Hippocampal formation (tissue), 2 donors: ENCODE measurements around the gene VSTM2A.
"Not testable (repeated sequence)": the region's sequence is repeated elsewhere in the genome, so short reads cannot be mapped to it uniquely, and the experiment has no call there.

Source experiments
- DNase-seq, 2 donors: peaks; one replicate each; lab custom pipeline; 2025; lab: John Stamatoyannopoulos, UW

VSTM2A gene, protein sequence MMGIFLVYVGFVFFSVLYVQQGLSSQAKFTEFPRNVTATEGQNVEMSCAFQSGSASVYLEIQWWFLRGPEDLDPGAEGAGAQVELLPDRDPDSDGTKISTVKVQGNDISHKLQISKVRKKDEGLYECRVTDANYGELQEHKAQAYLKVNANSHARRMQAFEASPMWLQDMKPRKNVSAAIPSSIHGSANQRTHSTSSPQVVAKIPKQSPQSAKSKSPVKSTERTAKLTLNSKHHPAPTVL

DNA sequence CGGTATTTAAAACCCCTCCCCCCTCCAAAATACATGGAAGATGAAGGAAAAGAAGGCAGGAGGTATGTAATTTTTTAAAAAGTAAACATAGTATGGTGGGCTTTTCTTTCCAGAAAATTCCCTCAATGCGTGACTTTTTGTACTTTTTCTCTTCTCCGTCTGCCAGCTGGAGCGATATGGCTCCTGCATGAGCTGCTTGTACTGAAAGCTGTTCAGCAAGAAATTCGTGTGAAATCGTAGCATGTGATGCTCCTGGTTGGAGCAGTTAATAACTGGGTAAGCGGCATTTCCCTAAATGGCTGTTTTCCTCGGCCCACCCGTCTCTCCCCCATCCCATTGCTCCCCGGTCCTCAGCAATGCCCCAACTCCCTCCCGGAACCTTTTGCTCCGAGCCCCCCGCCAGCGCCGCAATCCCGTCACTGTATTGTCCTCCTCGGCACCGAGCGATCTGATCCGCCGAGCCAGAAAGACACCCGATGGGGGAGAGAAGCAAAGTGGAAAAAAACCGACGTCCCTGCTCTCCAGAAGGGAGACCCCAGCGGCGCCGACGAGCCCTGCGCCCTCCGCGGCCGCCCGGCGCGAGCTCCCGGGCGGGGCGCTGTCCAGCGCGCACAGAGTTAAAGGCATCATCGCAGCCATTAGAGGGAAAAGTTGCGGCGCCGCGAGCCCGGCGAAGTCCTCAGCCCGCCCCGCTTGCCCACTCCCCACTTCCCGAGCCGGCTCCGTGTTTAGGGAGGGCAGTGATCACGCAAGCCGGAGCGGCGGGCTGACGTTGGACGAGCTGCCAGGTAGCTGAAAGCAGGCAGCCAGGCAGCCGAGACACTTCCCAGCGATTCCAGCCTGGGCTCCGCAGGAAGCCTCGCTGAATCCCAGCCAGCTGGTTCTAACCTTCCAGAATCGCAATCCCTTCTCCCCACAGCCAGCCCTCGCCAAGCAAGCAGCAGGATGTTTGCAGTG, at the start of gene VSTM2A:
Gene VSTM2A, plus strand, starts transcription at position 707 of the 957 bp plus-strand sequence. CDS start 356 bp downstream, outside the sequence.
- DNase-seq, result no peak

DNA sequence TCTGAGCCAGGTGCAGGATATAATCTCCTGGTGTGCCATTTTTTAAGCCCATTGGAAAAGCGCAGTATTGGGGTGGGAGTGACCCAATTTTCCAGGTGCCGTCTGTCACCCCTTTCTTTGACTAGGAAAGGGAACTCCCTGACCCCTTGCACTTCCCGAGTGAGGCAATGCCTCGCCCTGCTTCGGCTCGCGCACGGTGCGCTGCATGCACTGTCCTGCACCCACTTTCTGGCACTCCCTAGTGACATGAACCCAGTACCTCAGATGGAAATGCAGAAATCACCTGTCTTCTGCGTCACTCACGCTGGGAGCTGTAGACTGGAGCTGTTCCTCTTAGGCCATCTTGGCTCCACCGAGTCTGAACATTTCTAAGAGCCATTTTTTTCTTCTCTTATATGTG, 37.6 kb upstream of the VSTM2A start:
- DNase-seq, result not testable (repeated sequence)

- DNase-seq, result no peak
Measured at GRCh38 chr7:54529568-54529967, 12.6 kb upstream of the VSTM2A start.

GRCh38 chr7:54538122-54538521, 4.1 kb upstream of the VSTM2A start:
- DNase-seq, result no peak

- DNase-seq, result peak in 1 of 2 donors; percentile 49
Measured at GRCh38 chr7:54543051-54543488, 895 bp downstream of the VSTM2A start.

GRCh38 chr7:54544149-54544526, 2.0 kb downstream of the VSTM2A start:
- DNase-seq, result no peak

DNA sequence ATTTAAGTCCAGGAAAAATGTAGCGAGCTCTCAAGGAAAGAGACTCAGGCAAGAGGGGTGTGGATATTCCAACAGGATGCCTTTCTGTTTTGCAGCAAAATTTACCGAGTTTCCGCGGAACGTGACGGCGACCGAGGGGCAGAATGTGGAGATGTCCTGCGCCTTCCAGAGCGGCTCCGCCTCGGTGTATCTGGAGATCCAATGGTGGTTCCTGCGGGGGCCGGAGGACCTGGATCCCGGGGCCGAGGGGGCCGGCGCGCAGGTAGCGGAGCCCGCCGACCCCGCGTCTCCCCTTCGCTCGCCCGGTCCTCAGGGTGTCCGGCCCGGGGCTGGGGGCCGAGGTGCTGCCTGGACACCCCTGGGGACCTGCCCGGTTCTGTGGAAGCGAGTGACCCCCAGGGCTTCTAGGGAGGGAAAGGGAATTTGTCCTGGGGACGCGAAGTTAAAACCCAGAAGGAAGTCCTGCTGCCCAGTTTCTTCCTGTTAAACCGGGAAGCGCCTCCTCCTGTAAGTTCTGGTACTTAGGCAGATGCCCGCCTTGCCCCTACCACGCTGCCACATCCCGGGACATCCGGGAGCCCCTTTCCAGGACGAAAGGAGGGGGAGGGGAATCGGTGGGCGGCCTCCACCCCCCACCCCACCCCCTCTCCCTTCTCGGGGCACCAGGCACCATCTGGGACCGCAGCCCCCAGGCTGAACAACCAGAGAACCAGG, 2.5 kb downstream of the VSTM2A start:
- no peak for DNase-seq

- no peak for DNase-seq
Measured at GRCh38 chr7:54545241-54545563, 3.0 kb downstream of the VSTM2A start.

DNA sequence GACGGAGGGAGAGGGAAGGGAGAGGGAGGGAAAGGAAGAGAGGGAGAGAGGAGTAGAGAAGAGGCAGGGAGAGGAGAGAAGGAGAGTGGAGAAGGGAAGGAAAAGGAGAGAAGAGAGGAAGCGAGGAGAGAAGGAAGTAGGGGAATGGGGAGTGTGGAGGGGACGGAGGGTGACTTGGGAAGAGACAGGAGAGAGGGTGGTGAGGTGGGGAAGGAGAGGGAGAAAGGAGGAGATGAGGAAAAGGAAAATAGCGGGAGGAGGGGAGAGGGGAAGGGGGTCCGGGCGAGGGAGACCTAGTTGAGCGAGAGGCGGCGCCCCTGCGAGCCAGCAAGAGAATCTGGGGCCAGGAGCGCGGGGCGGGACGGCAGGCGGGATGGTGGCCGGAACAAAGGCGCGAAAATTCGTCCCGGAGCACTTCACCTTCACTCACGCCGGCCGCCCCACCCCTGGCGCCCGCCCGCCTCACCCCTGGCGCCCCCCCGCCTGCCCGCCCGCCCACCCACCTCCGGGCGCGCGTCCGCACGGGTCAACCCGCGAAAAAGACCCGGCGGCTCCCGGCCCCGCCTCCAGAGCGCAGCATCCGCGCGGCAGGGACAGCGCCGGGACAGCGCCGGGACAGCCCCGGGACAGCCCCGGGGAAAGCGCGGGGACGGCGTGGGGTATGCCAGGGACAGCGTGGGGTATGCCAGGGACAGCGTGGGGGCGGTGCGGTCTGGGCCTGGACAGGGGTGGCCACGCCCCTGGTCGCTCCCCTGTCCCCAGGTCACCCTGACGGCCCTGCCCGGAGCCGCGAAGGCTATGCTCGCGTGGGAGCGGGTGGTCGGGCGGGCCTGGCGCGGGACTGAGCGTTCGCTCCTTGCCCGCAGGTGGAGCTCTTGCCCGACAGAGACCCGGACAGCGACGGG, 4.2 kb downstream of the VSTM2A start:
- no peak for DNase-seq

DNA sequence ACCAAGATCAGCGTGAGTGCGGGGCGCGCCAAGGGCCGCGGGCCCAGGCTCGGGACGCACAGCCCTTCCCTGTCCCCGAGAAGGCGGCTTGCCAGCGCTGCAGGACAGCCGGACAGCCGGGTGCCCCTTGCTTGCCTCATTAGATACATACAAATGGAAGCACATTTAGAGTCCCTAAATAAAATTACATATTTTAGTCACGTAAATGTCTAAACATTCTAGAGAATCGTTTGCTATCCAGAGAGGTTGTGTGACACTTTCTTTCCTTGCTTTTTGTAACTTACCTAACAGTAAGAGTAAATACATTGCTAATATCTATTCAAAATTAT, 4.8 kb downstream of the VSTM2A start:
- DNase-seq, result no peak

DNA sequence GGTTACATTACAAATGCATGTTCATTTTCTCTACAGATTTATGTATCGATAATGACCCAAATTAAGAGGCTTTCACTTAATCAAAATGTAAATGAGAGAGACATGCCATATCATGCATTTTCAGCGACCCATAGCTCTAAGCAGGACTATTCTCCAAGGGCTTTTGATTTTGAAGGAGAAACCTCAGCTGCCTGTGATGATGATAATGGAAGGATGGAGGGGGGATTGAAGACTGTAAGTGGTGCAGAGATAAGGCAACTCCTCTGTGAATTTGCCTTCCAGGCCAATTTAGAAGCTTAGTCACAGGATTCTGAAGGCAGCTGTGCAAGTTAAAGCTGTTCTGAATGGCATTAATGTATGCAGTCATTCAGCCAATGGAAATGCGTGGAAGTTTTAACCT, 8.3 kb downstream of the VSTM2A start:
- no peak for DNase-seq

DNA sequence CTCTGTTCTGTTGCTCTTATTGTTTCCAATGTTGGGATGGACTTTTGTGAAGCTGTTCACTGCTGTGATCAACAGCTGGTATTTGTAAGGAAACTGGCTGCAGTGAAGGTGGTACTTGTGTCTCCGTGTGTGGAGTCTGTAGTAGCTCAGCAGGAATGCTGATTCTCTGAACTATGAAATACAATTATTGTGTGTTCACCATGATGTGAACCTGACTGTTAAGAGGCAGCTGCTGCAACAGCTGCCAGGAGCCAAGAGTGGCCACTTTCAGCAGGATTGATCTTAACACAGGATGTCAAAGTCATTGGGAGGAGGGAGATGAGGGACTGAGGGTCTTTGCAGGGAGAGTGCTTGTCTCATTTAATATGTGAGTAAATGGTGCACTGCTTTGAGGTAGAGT, 13.9 kb downstream of the VSTM2A start:
- DNase-seq, result no peak

DNA sequence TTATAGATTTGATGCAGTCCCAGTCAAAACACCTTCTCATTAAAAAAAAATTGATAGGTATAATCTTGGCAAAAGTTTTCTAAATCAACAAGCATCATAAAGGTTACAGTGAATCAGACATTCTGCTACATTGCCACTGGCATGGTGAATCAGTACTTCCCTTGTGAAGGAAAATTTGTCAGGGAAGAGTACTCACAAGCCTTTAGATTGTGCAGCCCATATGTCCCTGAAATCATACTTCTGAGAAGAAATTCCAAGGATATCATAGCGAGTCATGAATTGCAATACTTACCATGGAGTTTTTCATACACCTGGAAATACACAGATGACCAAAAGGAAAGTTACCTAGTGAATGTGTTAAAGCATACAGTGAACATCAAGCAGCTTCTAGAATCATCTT, 17.2 kb downstream of the VSTM2A start:
- DNase-seq, result no peak

DNA sequence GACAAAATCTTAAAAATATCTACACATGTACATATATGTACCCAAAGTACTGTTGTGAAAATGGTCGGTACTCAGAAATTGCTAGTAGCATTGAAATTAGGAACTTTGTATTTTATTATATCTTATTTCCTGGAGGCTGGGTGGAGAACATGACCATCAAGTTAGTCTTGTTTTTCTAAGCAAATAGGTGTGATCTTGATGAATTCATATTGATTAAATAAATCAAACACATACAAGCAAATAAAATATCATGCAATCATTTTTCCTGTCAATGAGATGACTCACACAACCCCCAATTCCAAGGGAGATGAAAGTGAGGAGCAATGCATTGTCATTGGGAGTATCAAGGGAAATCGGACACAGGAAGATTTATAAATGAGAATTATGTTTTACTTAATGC, 18.0 kb downstream of the VSTM2A start:
- DNase-seq, result no peak

DNA sequence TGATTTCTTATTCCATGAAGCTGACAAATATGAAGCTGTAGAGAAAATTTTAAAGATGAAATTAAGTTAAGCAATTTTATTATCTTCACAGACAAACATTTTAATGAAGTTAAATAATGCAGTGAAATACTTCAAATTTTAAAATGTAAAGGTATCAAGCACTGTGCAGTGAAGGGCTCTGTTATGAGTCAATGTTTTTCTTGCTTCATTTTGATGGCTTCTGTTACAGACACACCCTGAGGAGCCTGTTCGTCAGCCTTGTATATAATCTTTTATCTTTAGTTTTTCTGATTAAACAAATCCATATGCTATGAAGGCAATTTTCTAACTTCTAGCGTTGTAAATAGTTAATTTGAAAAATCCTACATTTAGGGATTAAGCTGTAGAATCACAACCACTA, 18.5 kb downstream of the VSTM2A start:
- no peak for DNase-seq

GRCh38 chr7:54563329-54563916, 21.2 kb downstream of the VSTM2A start:
- no peak for DNase-seq

- DNase-seq, result no peak
Measured at GRCh38 chr7:54565432-54565831, 23.3 kb downstream of the VSTM2A start.

DNA sequence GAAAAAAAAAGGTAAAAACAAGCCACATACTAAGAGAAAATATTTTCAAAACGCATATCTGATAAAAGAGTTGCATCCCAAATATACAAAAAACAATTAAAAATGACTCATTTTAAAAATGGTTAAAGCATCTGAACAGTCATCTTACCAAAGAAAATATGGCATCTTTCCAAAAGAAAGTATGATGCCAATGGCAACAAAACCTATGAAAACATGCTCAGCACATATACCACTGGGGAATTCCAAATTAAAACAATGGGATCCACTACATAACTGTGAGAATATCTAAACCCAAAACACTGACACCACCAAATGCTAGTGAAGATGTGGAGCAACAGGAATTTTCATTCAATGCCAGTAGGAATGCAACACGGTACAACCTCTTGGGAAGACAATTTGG, 39.3 kb downstream of the VSTM2A start:
- DNase-seq, result no peak

DNA sequence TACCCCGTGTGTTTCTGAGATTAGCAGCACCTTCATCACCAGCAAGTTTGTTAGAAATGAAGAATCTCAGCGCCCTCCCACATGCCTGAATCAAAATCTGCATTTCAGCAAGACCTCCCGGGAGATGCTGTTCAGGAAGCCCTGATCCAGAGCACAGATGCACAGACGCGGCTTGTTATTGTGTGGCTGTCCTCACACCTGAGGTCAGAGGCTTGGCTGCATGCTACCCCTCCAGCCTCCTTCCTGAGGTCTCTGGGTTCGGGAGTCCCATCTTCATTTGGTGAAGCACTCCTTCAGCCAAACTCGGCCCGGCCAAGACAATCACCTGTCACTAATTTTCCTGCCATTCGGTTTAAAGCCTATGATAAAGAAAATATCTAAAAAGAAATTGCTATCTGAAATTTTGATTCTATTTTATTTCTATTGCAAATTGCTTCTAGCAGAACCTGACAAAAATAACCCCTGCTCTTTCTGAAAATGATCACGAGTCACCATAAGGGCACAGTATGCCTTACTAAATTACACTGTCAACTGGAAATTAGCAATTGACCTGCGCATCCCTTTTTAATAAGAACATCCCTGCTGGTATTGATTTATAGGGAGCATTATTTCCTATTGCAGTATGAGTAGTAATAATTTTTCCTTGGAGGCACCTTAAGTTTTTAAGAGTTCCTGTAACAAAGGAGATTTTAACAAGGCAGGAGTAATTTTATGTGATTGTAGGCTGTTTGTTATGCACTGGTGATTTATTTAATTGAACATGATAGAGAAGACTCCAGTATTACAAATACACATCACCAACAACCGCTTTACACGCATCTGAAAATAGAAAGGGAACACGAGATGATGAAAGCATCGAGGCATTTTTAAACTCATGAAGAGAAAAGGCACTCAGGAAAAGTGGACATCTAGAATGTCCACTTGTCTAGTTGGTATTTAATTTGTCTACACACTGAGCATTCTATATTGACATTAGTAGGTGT, 49.5 kb downstream of the VSTM2A start:
- DNase-seq, result no peak

DNA sequence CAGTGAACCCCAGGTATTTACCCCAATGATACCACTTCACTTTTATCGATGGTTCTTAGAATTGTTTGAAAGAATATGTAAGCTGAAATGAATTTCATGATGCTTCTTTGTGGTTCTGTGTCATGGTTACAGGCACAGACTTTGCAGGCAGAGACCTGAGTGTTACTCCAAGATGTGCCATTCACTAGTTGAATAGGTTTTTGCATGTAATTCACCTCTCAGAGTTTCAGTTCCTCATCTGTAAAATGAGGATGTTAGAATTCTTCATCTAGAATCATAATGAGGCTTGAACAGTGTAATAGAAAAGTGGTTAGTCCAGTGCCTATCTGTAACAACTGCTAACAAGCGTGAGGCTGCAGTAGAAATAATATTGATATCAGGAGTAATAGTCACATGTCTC, 54.6 kb downstream of the VSTM2A start:
- no peak for DNase-seq
